Immature natural killer cell (primary cell): ENCODE results near the gene PSMD7. TPM values are rescaled to one million over a fixed set of nuclear protein-coding genes. Genes with fewer than 3 reads are reported as not detected.
A peak's percentile ranks its signal among the peaks of the same experiment; 100 is the strongest.
"Not testable (repeated sequence)": the region's sequence is repeated elsewhere in the genome, so short reads cannot be mapped to it uniquely, and the experiment has no call there.

Experiments
- DNase-seq, 3 donors: peaks; one replicate each; pipeline ENCODE4 v3.0.0; 2022; ENCODE audit warnings: mixed read lengths in 1 of 3
- H3K27ac Mint-ChIP-seq, 6 donors: one replicate each; pipeline ENCODE4 v1.8.0; 2020; ENCODE audit warnings: mixed read lengths in 6 of 6, mild to moderate bottlenecking in 5 of 6, inconsistent platforms in 4 of 6, moderate library complexity in 3 of 6
- H3K27me3 Mint-ChIP-seq, 3 donors: one replicate each; pipeline ENCODE4 v1.8.0; 2020 to 2021; ENCODE audit warnings: low read depth in 3 of 3, mild to moderate bottlenecking in 3 of 3, mixed read lengths in 3 of 3, moderate library complexity in 3 of 3, inconsistent platforms in 1 of 3
- H3K36me3 Mint-ChIP-seq, 3 donors: one replicate each; pipeline ENCODE4 v1.8.0; 2020; ENCODE audit warnings: mixed read lengths in 3 of 3, inconsistent platforms in 2 of 3, mild to moderate bottlenecking in 2 of 3
- H3K4me1 Mint-ChIP-seq, 2 donors: one replicate each; pipeline ENCODE4 v1.8.0; 2020; ENCODE audit warnings: inconsistent platforms in 2 of 2, mild to moderate bottlenecking in 2 of 2, mixed read lengths in 2 of 2, moderate library complexity in 1 of 2
- H3K4me3 Mint-ChIP-seq, 5 donors: one replicate each; pipeline ENCODE4 v1.8.0; 2020; ENCODE audit warnings: mild to moderate bottlenecking in 5 of 5, mixed read lengths in 5 of 5, inconsistent platforms in 3 of 5, moderate library complexity in 3 of 5
- H3K9me3 Mint-ChIP-seq, 6 donors: one replicate each; pipeline ENCODE4 v1.8.0; 2020; ENCODE audit warnings: mild to moderate bottlenecking in 6 of 6, mixed read lengths in 6 of 6, inconsistent platforms in 4 of 6, moderate library complexity in 3 of 6
- polyA plus RNA-seq, 3 donors: library from polyadenylated mRNA; unstranded; fragments of 300-500 nt; fragmentation: Illumina TruSeq; gene quantifications; one replicate each; pipeline ENCODE4 v1.2.3, GENCODE V29; 2021

The PSMD7 gene
- polyA plus RNA-seq, 3 donors from 2014 or later = 106 to 128 (median 124) TPM

- Mint-ChIP-seq H3K27me3 (no peaks in the 10 kb centered on the region), H3K36me3 (peaks cover 12 to 38% (median 13%) of the 10 kb centered on the region in 3 donors), H3K27ac (peak overlapping the region in 2 of 6 donors; percentile 1 to 15), H3K4me3 (no peak overlapping the region), H3K9me3 (no peaks in the 10 kb centered on the region), H3K4me1 (peaks cover 0 to 9% of the 10 kb centered on the region in 2 donors)
- no peak for DNase-seq
Measured at GRCh38 chr16:74305281-74305680, 8.7 kb downstream of the PSMD7 start.

GRCh38 chr16:74305978-74306784, 9.6 kb downstream of the PSMD7 start:
- no peaks in the 10 kb centered on the region for H3K27me3 Mint-ChIP-seq
- H3K36me3 Mint-ChIP-seq = peaks cover 12 to 32% (median 13%) of the 10 kb centered on the region in 3 donors
- DNase-seq = no peak
- H3K4me3 Mint-ChIP-seq = no peak overlapping the region
- no peak overlapping the region for H3K27ac Mint-ChIP-seq
- no peaks in the 10 kb centered on the region for H3K9me3 Mint-ChIP-seq
- H3K4me1 Mint-ChIP-seq = peaks cover 0 to 5% of the 10 kb centered on the region in 2 donors

GRCh38 chr16:74307383-74307782, 10.8 kb downstream of the PSMD7 start:
- Mint-ChIP-seq H3K27ac (peak overlapping the region in 1 of 6 donors; percentile 53), H3K4me3 (no peak overlapping the region), H3K4me1 (no peaks in the 10 kb centered on the region), H3K9me3 (no peaks in the 10 kb centered on the region), H3K36me3 (peaks cover 11 to 24% (median 12%) of the 10 kb centered on the region in 3 donors), H3K27me3 (no peaks in the 10 kb centered on the region)
- DNase-seq = no peak

- DNase-seq = peak; percentile 5 to 19 (median 18)
- no peaks in the 10 kb centered on the region for H3K4me1 Mint-ChIP-seq
- H3K4me3 Mint-ChIP-seq = no peak overlapping the region
- H3K27ac Mint-ChIP-seq = peak overlapping the region in 1 of 6 donors; percentile 11
- peaks cover 0 to 2% (median 0%) of the 10 kb centered on the region in 3 donors for H3K27me3 Mint-ChIP-seq
- H3K36me3 Mint-ChIP-seq = peaks cover 12 to 24% (median 14%) of the 10 kb centered on the region in 3 donors
- H3K9me3 Mint-ChIP-seq = no peaks in the 10 kb centered on the region
Measured at GRCh38 chr16:74309789-74310781, 13.5 kb downstream of the PSMD7 start.

GRCh38 chr16:74315059-74315458, 18.4 kb downstream of the PSMD7 start:
- no peaks in the 10 kb centered on the region for H3K9me3 Mint-ChIP-seq
- H3K27me3 Mint-ChIP-seq = peaks cover 0 to 2% (median 0%) of the 10 kb centered on the region in 3 donors
- H3K4me1 Mint-ChIP-seq = no peaks in the 10 kb centered on the region
- H3K36me3 Mint-ChIP-seq = peaks cover 4 to 11% (median 6%) of the 10 kb centered on the region in 3 donors
- no peak overlapping the region for H3K27ac Mint-ChIP-seq
- no peak for DNase-seq
- no peak overlapping the region for H3K4me3 Mint-ChIP-seq

GRCh38 chr16:74320707-74321106, 24.1 kb downstream of the PSMD7 start:
- no peak overlapping the region for H3K27ac Mint-ChIP-seq
- H3K36me3 Mint-ChIP-seq = peaks cover 0 to under 1% (median 0%) of the 10 kb centered on the region in 3 donors
- no peaks in the 10 kb centered on the region for H3K4me1 Mint-ChIP-seq
- H3K4me3 Mint-ChIP-seq = no peak overlapping the region
- no peak for DNase-seq
- H3K27me3 Mint-ChIP-seq = no peaks in the 10 kb centered on the region
- H3K9me3 Mint-ChIP-seq = no peaks in the 10 kb centered on the region

GRCh38 chr16:74321356-74321755, 24.7 kb downstream of the PSMD7 start:
- Mint-ChIP-seq H3K36me3 (peaks cover 0 to 5% (median 4%) of the 10 kb centered on the region in 3 donors), H3K27ac (no peak overlapping the region), H3K9me3 (no peaks in the 10 kb centered on the region), H3K4me1 (no peaks in the 10 kb centered on the region), H3K4me3 (no peak overlapping the region), H3K27me3 (no peaks in the 10 kb centered on the region)
- no peak for DNase-seq

GRCh38 chr16:74322301-74322710, 25.7 kb downstream of the PSMD7 start:
- H3K27me3 Mint-ChIP-seq = no peaks in the 10 kb centered on the region
- H3K4me3 Mint-ChIP-seq = no peak overlapping the region
- H3K4me1 Mint-ChIP-seq = no peaks in the 10 kb centered on the region
- peak overlapping the region in 2 of 6 donors; percentile 40 to 77 for H3K27ac Mint-ChIP-seq
- peaks cover 0 to 11% (median 4%) of the 10 kb centered on the region in 3 donors for H3K36me3 Mint-ChIP-seq
- no peaks in the 10 kb centered on the region for H3K9me3 Mint-ChIP-seq
- DNase-seq = no peak

- Mint-ChIP-seq H3K36me3 (peaks cover 0 to 11% (median 4%) of the 10 kb centered on the region in 3 donors), H3K27ac (peak overlapping the region in 1 of 6 donors; percentile 55)
- DNase-seq, H3K9me3 Mint-ChIP-seq, H3K4me3 Mint-ChIP-seq, H3K27me3 Mint-ChIP-seq, H3K4me1 Mint-ChIP-seq: not testable (repeated sequence)
Measured at GRCh38 chr16:74324777-74325176, 28.2 kb downstream of the PSMD7 start.

- peak overlapping the region in 2 of 6 donors; percentile 18 to 35 for H3K27ac Mint-ChIP-seq
- no peaks in the 10 kb centered on the region for H3K9me3 Mint-ChIP-seq
- H3K27me3 Mint-ChIP-seq = no peaks in the 10 kb centered on the region
- no peak for DNase-seq
- H3K4me1 Mint-ChIP-seq = no peaks in the 10 kb centered on the region
- no peak overlapping the region for H3K4me3 Mint-ChIP-seq
- peaks cover 0 to 12% (median 4%) of the 10 kb centered on the region in 3 donors for H3K36me3 Mint-ChIP-seq
Measured at GRCh38 chr16:74325641-74326040, 29.0 kb downstream of the PSMD7 start.

GRCh38 chr16:74328346-74328745, 31.7 kb downstream of the PSMD7 start:
- H3K27me3 Mint-ChIP-seq, H3K27ac Mint-ChIP-seq, H3K9me3 Mint-ChIP-seq, DNase-seq, H3K4me3 Mint-ChIP-seq, H3K4me1 Mint-ChIP-seq: not testable (repeated sequence)
- H3K36me3 Mint-ChIP-seq = peaks cover 0 to 26% (median 7%) of the 10 kb centered on the region in 3 donors

- not testable (repeated sequence) for H3K9me3 Mint-ChIP-seq, H3K4me3 Mint-ChIP-seq, DNase-seq, H3K4me1 Mint-ChIP-seq, H3K27ac Mint-ChIP-seq, H3K27me3 Mint-ChIP-seq
- peaks cover 0 to 23% (median 10%) of the 10 kb centered on the region in 3 donors for H3K36me3 Mint-ChIP-seq
Measured at GRCh38 chr16:74332469-74332868, 35.9 kb downstream of the PSMD7 start.

GRCh38 chr16:74337506-74337905, 40.9 kb downstream of the PSMD7 start:
- not testable (repeated sequence) for H3K4me1 Mint-ChIP-seq

GRCh38 chr16:74339226-74339625, 42.6 kb downstream of the PSMD7 start:
- H3K4me3 Mint-ChIP-seq, H3K27ac Mint-ChIP-seq, H3K27me3 Mint-ChIP-seq, H3K9me3 Mint-ChIP-seq, H3K4me1 Mint-ChIP-seq, DNase-seq: not testable (repeated sequence)
- peaks cover 14 to 22% (median 17%) of the 10 kb centered on the region in 3 donors for H3K36me3 Mint-ChIP-seq

More at GRCh38 chr16:74337506-74337905, 40.9 kb downstream of the PSMD7 start:
- H3K4me3 Mint-ChIP-seq, DNase-seq, H3K27ac Mint-ChIP-seq, H3K9me3 Mint-ChIP-seq, H3K27me3 Mint-ChIP-seq: not testable (repeated sequence)
- peaks cover 8 to 24% (median 13%) of the 10 kb centered on the region in 3 donors for H3K36me3 Mint-ChIP-seq
